OCI-LY3 (cell line): ENCODE data around the gene SHLD1.

Source experiments
- CTCF ChIP-seq: fragments of 200-600, 300-600 bp; sonication (generic); IDR thresholded peaks from 2 replicates; pipeline ENCODE4 v1.5.1; 2014; ENCODE audit warnings: antibody characterized with exemption, low read length, low read depth
- EZH2phosphoT487 ChIP-seq: fragments of 200-600 bp; shearing (Covaris generic); IDR thresholded peaks from 2 replicates; pipeline ENCODE4 v1.6.1; 2018; ENCODE audit warnings: antibody characterized with exemption, mixed run types, low read depth

DNA sequence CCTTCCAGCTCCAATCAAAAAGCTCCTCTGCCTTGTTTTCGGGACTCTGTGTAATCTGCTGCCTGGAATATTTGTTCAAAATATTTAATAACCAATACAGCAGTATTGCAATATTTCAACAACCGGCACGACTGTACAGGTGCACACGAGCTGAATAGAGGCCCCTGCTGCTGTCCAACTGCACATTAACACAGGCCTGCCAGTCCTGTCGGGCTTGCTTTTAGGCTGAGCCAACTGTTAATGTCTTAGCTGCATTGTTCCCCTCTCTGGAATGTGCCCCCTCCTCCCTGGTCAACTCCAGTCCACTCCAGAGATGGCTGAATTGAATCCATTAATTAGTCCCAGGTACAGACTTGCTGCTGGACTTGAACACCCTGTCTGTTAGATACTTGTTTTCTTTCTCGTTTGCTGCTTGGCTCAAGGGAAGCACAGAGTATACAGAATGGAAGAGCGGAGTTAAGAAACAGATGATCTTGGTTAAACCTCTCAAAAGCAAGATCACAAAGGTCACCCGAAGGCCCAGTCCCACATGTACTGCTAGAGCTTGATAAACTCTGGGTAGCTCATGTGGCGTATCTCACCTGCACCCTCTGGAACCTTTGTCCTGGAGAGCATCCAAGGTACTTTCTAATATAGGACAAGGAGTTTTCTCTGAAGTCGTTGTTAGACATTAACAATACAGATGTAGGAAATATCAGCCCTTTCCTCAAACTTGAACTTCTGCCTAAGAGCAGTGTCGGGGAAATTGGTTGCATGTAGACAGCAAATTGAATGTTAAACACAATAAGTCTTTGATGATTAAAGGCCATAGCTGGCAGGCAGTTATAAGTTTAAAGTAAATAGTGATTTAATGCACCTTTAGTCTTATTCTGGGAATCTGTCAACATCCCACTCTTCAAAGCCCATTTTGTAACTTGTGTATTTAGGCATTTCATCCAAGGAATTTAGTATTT, 31.9 kb downstream of the SHLD1 start:
- no peak for TF ChIP-seq CTCF
- TF ChIP-seq EZH2phosphoT487 = no peak
